SK-N-SH treated with all-trans-retinoic acid at 6 μM for 48 hours (cell line): ENCODE results near the gene NTM.

Experiments
- ATAC-seq: fragments of 200-7000 bp; cut with Tn5 transposase; 3 replicates; pipeline ENCODE4 v1.9.1; 2020; ENCODE audit warnings: mild to moderate bottlenecking, moderate library complexity
- ARNTL ChIP-seq: fragments of 450-650 bp; formaldehyde crosslinking; IDR thresholded peaks from 2 replicates; pipeline ENCODE4 v1.5.0; 2020; ENCODE audit warnings: low read depth, mild to moderate bottlenecking, moderate library complexity, borderline replicate concordance
- BACH2 ChIP-seq: fragments of 250-450 bp; sonication (Bioruptor Pico); IDR thresholded peaks from 2 replicates; pipeline ENCODE4 v1.9.0; 2021; ENCODE audit warnings: mild to moderate bottlenecking, borderline replicate concordance
- CSDC2 ChIP-seq: fragments of 250-450 bp; sonication (Bioruptor Pico); IDR thresholded peaks from 2 replicates; pipeline ENCODE4 v1.5.0; 2020; ENCODE audit warnings: mild to moderate bottlenecking, moderate library complexity
- GLIS3 ChIP-seq: fragments of 250-450 bp; sonication (Bioruptor Pico); IDR thresholded peaks from 2 replicates; pipeline ENCODE4 v1.5.0; 2020; ENCODE audit warnings: mild to moderate bottlenecking, moderate library complexity
- ISL1 ChIP-seq: fragments of 250-450 bp; sonication (Bioruptor Pico); IDR thresholded peaks from 2 replicates; pipeline ENCODE4 v2.1.2; 2022; ENCODE audit warnings: mild to moderate bottlenecking, moderate library complexity
- OSR1 ChIP-seq: fragments of 250-450 bp; sonication (Bioruptor Pico); IDR thresholded peaks from 2 replicates; pipeline ENCODE4 v1.8.0; 2022; ENCODE audit warnings: moderate library complexity, mild to moderate bottlenecking, inconsistent platforms
- PPARA ChIP-seq: fragments of 250-450 bp; sonication (Bioruptor Pico); IDR thresholded peaks from 2 replicates; pipeline ENCODE4 v1.5.0; 2020; ENCODE audit warnings: mild to moderate bottlenecking, borderline replicate concordance
- RARB ChIP-seq: fragments of 250-450 bp; sonication (Bioruptor Pico); IDR thresholded peaks from 2 replicates; pipeline ENCODE4 v1.8.0; 2021; ENCODE audit warnings: mild to moderate bottlenecking, moderate library complexity
- SNAI2 ChIP-seq: fragments of 250-450 bp; sonication (Bioruptor Pico); IDR thresholded peaks from 2 replicates; pipeline ENCODE4 v1.5.0; 2020; ENCODE audit warnings: mild to moderate bottlenecking, moderate library complexity
- TCF4 ChIP-seq: fragments of 250-450 bp; sonication (Bioruptor Pico); IDR thresholded peaks from 2 replicates; pipeline ENCODE4 v1.8.0; 2021; ENCODE audit warnings: mild to moderate bottlenecking, moderate library complexity, borderline replicate concordance
- ZC3H10 ChIP-seq: fragments of 250-450 bp; sonication (Bioruptor Pico); IDR thresholded peaks from 2 replicates; pipeline ENCODE4 v1.5.1; 2021; ENCODE audit warnings: mild to moderate bottlenecking, moderate library complexity
- ZFP3 ChIP-seq: fragments of 250-450 bp; sonication (Bioruptor Pico); IDR thresholded peaks from 2 replicates; pipeline ENCODE4 v1.5.0; 2020; ENCODE audit warnings: mild to moderate bottlenecking, moderate library complexity
- ZFP30 ChIP-seq: fragments of 450-650 bp; formaldehyde crosslinking; IDR thresholded peaks from 2 replicates; pipeline ENCODE4 v1.5.0; 2022; ENCODE audit warnings: mild to moderate bottlenecking, moderate library complexity
- ZNF565 ChIP-seq: fragments of 450-650 bp; formaldehyde crosslinking; conservative IDR thresholded peaks from 2 replicates; pipeline ENCODE4 v1.5.0; 2020; ENCODE audit warnings: low read depth, mild to moderate bottlenecking, moderate library complexity
- ZNF8 ChIP-seq: fragments of 450-650 bp; formaldehyde crosslinking; IDR thresholded peaks from 2 replicates; pipeline ENCODE4 v1.5.0; 2020; ENCODE audit warnings: mild to moderate bottlenecking, moderate library complexity
- TF ChIP-seq, protein P1 (sequence below): fragments of 250-450 bp; sonication (Bioruptor Pico); IDR thresholded peaks from 2 replicates; pipeline ENCODE4 v1.5.1; 2021; ENCODE audit warnings: mild to moderate bottlenecking, moderate library complexity
- TF ChIP-seq, protein P2 (sequence below): fragments of 250-450 bp; sonication (Bioruptor Pico); IDR thresholded peaks from 2 replicates; pipeline ENCODE4 v1.5.0; 2020; ENCODE audit warnings: mild to moderate bottlenecking, moderate library complexity
- TF ChIP-seq, protein P3 (sequence below): fragments of 250-450 bp; sonication (Bioruptor Pico); IDR thresholded peaks from 2 replicates; pipeline ENCODE4 v1.8.0; 2021; ENCODE audit warnings: low read depth, mild to moderate bottlenecking, moderate library complexity, borderline replicate concordance
- TF ChIP-seq, protein P4 (sequence below): fragments of 250-450 bp; sonication (Bioruptor Pico); IDR thresholded peaks from 2 replicates; pipeline ENCODE4 v1.5.1; 2020; ENCODE audit warnings: low read depth, mild to moderate bottlenecking, moderate library complexity

NTM gene

DNA sequence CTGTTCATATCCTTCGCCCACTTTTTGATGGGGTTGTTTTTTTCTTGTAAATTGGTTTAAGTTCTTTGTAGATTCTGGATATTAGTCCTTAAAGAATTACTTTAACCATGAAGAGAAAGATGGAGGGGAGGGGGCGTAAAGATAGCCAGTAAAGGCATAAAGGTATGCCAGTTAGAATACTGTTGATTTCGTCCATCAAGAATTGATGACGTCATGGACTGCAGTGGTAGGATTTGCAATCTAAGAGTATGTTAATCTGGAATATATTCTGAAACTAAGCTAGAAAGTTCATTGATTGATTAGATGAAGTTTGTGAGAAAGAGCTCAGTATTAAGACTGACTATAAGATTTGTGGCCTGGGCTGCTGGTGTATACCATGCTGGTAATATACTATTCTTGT is 856.1 kb downstream of the NTM start (continued):
- TF ChIP-seq ZFP3 (CRISPR knock-in tag) (no peak), ZC3H10 (no peak), RARB (CRISPR knock-in tag) (no peak), BACH2 (CRISPR knock-in tag) (no peak), OSR1 (CRISPR knock-in tag) (no peak), ARNTL (CRISPR knock-in tag) (no peak)
- TF ChIP-seq, protein P1, sequence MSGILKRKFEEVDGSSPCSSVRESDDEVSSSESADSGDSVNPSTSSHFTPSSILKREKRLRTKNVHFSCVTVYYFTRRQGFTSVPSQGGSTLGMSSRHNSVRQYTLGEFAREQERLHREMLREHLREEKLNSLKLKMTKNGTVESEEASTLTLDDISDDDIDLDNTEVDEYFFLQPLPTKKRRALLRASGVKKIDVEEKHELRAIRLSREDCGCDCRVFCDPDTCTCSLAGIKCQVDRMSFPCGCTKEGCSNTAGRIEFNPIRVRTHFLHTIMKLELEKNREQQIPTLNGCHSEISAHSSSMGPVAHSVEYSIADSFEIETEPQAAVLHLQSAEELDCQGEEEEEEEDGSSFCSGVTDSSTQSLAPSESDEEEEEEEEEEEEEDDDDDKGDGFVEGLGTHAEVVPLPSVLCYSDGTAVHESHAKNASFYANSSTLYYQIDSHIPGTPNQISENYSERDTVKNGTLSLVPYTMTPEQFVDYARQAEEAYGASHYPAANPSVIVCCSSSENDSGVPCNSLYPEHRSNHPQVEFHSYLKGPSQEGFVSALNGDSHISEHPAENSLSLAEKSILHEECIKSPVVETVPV (CRISPR knock-in tag) = no peak

DNA sequence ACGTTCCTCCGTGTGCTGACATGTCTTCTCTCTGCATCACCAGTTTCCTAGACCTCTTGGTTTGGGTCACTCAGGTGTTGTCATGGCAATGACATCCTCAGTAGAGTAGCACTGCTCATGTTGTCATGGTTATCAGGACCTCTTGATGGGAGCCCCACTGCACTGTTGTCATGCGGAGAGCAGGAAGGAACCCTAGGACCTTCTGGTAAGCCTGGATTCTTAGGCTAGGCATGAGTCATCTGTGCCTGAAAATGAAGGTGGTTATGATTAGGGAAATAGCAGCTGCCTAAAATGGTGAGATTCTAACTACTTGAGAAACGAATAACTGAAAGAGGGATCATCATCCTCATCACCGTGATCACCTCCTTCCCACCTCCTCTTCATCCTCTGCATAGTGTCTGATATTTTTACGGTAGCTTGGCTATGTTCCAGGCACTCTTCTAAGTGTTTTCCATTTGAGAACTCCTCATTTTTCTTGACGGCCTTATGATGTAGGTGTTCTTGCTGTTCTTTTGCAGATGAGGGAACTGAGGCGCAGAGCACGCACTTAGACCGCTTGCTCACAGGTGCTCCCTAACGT is 858.4 kb downstream of the NTM start:
- no peak for ATAC-seq
- TF ChIP-seq ARNTL (CRISPR knock-in tag) (no peak), CSDC2 (no peak), OSR1 (CRISPR knock-in tag) (no peak), ZFP3 (CRISPR knock-in tag) (no peak)

DNA sequence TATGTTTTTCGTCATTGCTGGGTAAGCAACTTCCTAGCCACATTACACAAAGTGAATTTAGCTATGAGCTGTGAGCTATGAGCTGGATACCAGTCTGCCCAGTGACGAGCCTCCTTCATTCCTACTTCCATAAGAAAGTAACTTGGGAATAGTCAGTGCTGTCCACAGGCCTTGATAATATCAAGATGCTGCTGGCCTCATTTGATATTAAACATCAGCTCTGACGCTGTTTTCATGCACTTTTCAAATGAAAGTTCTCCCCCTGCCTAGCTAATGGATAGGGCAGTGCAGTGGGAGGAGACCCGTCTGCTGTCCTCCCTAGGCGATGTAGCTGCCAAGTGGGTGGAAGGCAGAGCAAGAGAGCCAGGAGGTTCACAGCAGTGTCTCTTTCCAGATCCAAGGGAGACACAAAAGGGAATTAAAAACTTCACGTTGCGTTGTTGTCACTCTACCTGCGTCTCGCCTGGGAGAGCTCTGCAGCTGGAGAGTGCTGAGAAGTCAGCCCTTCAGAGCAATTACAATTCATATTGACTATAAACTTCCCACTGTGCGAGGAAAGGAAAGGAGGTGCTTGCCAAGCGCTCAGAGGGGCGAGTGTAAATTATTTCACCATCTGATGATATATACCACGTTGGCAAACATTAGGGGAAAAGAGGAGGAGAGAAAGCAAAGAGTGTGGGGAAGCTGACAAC is 861.4 kb downstream of the NTM start:
- TF ChIP-seq, protein P2, sequence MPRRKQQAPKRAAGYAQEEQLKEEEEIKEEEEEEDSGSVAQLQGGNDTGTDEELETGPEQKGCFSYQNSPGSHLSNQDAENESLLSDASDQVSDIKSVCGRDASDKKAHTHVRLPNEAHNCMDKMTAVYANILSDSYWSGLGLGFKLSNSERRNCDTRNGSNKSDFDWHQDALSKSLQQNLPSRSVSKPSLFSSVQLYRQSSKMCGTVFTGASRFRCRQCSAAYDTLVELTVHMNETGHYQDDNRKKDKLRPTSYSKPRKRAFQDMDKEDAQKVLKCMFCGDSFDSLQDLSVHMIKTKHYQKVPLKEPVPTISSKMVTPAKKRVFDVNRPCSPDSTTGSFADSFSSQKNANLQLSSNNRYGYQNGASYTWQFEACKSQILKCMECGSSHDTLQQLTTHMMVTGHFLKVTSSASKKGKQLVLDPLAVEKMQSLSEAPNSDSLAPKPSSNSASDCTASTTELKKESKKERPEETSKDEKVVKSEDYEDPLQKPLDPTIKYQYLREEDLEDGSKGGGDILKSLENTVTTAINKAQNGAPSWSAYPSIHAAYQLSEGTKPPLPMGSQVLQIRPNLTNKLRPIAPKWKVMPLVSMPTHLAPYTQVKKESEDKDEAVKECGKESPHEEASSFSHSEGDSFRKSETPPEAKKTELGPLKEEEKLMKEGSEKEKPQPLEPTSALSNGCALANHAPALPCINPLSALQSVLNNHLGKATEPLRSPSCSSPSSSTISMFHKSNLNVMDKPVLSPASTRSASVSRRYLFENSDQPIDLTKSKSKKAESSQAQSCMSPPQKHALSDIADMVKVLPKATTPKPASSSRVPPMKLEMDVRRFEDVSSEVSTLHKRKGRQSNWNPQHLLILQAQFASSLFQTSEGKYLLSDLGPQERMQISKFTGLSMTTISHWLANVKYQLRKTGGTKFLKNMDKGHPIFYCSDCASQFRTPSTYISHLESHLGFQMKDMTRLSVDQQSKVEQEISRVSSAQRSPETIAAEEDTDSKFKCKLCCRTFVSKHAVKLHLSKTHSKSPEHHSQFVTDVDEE = no peak
- no peak for TF ChIP-seq ISL1 (CRISPR knock-in tag)
- no peak for TF ChIP-seq PPARA (CRISPR knock-in tag)
- no peak for TF ChIP-seq BACH2 (CRISPR knock-in tag)
- no peak for TF ChIP-seq GLIS3 (CRISPR knock-in tag)
- TF ChIP-seq ZFP3 (CRISPR knock-in tag) = no peak
- no peak for TF ChIP-seq ZNF565 (CRISPR knock-in tag)
- TF ChIP-seq ZC3H10 = no peak
- TF ChIP-seq ZNF8 = no peak
- no peak for TF ChIP-seq RARB (CRISPR knock-in tag)
- TF ChIP-seq, protein P3, sequence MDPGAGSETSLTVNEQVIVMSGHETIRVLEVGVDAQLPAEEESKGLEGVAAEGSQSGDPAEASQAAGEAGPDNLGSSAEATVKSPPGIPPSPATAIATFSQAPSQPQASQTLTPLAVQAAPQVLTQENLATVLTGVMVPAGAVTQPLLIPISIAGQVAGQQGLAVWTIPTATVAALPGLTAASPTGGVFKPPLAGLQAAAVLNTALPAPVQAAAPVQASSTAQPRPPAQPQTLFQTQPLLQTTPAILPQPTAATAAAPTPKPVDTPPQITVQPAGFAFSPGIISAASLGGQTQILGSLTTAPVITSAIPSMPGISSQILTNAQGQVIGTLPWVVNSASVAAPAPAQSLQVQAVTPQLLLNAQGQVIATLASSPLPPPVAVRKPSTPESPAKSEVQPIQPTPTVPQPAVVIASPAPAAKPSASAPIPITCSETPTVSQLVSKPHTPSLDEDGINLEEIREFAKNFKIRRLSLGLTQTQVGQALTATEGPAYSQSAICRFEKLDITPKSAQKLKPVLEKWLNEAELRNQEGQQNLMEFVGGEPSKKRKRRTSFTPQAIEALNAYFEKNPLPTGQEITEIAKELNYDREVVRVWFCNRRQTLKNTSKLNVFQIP (CRISPR knock-in tag) = no peak
- TF ChIP-seq, protein P4, sequence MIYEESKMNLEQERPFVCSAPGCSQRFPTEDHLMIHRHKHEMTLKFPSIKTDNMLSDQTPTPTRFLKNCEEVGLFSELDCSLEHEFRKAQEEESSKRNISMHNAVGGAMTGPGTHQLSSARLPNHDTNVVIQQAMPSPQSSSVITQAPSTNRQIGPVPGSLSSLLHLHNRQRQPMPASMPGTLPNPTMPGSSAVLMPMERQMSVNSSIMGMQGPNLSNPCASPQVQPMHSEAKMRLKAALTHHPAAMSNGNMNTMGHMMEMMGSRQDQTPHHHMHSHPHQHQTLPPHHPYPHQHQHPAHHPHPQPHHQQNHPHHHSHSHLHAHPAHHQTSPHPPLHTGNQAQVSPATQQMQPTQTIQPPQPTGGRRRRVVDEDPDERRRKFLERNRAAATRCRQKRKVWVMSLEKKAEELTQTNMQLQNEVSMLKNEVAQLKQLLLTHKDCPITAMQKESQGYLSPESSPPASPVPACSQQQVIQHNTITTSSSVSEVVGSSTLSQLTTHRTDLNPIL (CRISPR knock-in tag) = no peak
- no peak for TF ChIP-seq TCF4
- no peak for TF ChIP-seq ZFP30 (CRISPR knock-in tag)
- TF ChIP-seq ARNTL (CRISPR knock-in tag) = no peak
- no peak for TF ChIP-seq SNAI2 (CRISPR knock-in tag)
- no peak for ATAC-seq

DNA sequence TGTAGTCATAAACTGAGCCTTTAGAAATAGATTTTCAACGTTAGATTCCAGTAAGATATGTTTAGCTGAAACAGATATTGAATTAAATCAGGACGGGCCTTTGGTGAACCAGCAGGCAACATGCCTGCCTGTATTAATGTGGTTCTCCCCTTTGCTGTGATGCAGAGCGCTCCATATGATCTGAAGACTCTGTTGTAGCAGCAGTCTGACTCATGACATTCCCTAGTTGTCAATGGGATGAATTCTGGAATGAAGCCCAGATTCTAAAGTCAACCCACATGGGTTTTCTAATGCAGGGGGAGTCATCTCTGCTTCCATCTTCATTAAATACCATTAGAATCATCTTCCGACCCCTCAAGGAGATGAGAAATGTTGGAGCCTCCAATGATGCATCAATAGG is 864.5 kb downstream of the NTM start:
- TF ChIP-seq ISL1 (CRISPR knock-in tag) (no peak), PPARA (CRISPR knock-in tag) (no peak), ARNTL (CRISPR knock-in tag) (no peak)
- TF ChIP-seq, protein P2 = no peak
- no peak; the same call in 2 of the 3 replicates for ATAC-seq
